IMR-90 (cell line): Measurements from ENCODE around the gene HMCN1.

Experiments used
- CTCF ChIP-seq: conservative IDR thresholded peaks from 2 replicates; pipeline ENCODE4 v1.5.1; 2012; ENCODE audit warnings: mild to moderate bottlenecking, low read depth, low read length, improper control_type of control experiment
- ELK1 ChIP-seq: fragments of 150-350 bp; IDR thresholded peaks from 2 replicates; pipeline ENCODE4 v1.6.1; 2016; ENCODE audit warnings: low read depth, mild to moderate bottlenecking, low read length, moderate library complexity, borderline replicate concordance

DNA sequence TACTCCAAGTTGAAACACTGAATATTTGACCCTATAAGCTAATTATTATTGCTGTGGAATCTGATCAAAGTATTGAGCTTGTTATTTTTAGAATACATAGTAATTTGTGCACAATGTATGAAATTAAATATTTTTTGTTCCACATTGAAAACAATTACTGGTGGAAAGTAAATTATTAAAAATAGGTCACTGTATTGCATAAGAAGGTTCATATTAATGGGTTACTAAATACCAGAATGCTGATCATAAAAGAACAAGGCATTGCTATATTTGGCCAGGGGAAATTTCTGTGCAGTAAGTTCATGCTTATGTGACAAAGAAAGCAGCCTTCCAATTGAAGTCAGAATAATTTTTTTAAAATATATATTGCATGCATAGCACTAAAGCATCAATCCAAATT is 481.4 kb downstream of the HMCN1 start:
- no peak for TF ChIP-seq CTCF
- TF ChIP-seq ELK1: no peak
